ENCODE results near the gene SERGEF.
A peak's percentile ranks its signal among the peaks of the same experiment; 100 is the strongest.

SERGEF gene

GRCh38 chr11:17931595-17931994 is 81.3 kb downstream of the SERGEF start:
- Histone ChIP-seq H3K9me3 (ENCODE audit: severe bottlenecking) (no peaks in the 10 kb centered on the region), H3K4me3 (ENCODE audit: low read depth, low read length) (no peak overlapping the region), H3K27me3 (ENCODE audit: insufficient read depth, low read depth, severe bottlenecking) (no peaks in the 10 kb centered on the region), H3K36me3 (peaks cover 9% of the 10 kb centered on the region; the same call in 1 of the 2 replicates), H3K27ac (no peak overlapping the region)
- DNase-seq, result no peak
- no peak for TF ChIP-seq CTCF (IDR thresholded peaks at IDR 0.05; ENCODE audit: low read depth, low read length)

- peak; percentile 35 for TF ChIP-seq CTCF (IDR thresholded peaks at IDR 0.05; ENCODE audit: low read depth, low read length)
- no peak for DNase-seq
- H3K36me3 ChIP-seq, result peaks cover 14% of the 10 kb centered on the region
- H3K27ac ChIP-seq, result no peak overlapping the region
- H3K27me3 ChIP-seq (ENCODE audit: insufficient read depth, low read depth, severe bottlenecking), result no peaks in the 10 kb centered on the region
- H3K9me3 ChIP-seq (ENCODE audit: severe bottlenecking), result no peaks in the 10 kb centered on the region
- H3K4me3 ChIP-seq (ENCODE audit: low read depth, low read length), result no peak overlapping the region
Measured at GRCh38 chr11:17930544-17931125, 82.2 kb downstream of the SERGEF start.

GRCh38 chr11:17929171-17929570 is 83.7 kb downstream of the SERGEF start:
- H3K9me3 ChIP-seq (ENCODE audit: severe bottlenecking), result no peaks in the 10 kb centered on the region
- no peak overlapping the region for H3K4me3 ChIP-seq (ENCODE audit: low read depth, low read length)
- no peaks in the 10 kb centered on the region for H3K27me3 ChIP-seq (ENCODE audit: insufficient read depth, low read depth, severe bottlenecking)
- H3K27ac ChIP-seq, result no peak overlapping the region
- TF ChIP-seq CTCF (IDR thresholded peaks at IDR 0.05; ENCODE audit: low read depth, low read length), result no peak
- peaks cover 11% of the 10 kb centered on the region for H3K36me3 ChIP-seq
- DNase-seq, result no peak

- H3K27ac ChIP-seq, result no peak overlapping the region
- no peaks in the 10 kb centered on the region for H3K9me3 ChIP-seq (ENCODE audit: severe bottlenecking)
- H3K36me3 ChIP-seq, result peaks cover 19% of the 10 kb centered on the region
- H3K27me3 ChIP-seq (ENCODE audit: insufficient read depth, low read depth, severe bottlenecking), result no peaks in the 10 kb centered on the region
- TF ChIP-seq CTCF (IDR thresholded peaks at IDR 0.05; ENCODE audit: low read depth, low read length), result no peak
- no peak overlapping the region for H3K4me3 ChIP-seq (ENCODE audit: low read depth, low read length)
- DNase-seq, result no peak
Measured at GRCh38 chr11:17927681-17928343, 85.0 kb downstream of the SERGEF start.

- TF ChIP-seq CTCF (IDR thresholded peaks at IDR 0.05; ENCODE audit: low read depth, low read length), result no peak
- no peak overlapping the region for H3K4me3 ChIP-seq (ENCODE audit: low read depth, low read length)
Measured at GRCh38 chr11:17927041-17927440, 85.8 kb downstream of the SERGEF start.

More at GRCh38 chr11:17927041-17927440, 85.8 kb downstream of the SERGEF start:
- DNase-seq, result no peak
- H3K9me3 ChIP-seq (ENCODE audit: severe bottlenecking), result no peaks in the 10 kb centered on the region
- H3K36me3 ChIP-seq, result peaks cover 26% of the 10 kb centered on the region
- no peak overlapping the region for H3K27ac ChIP-seq
- H3K27me3 ChIP-seq (ENCODE audit: insufficient read depth, low read depth, severe bottlenecking), result no peaks in the 10 kb centered on the region

Measured in WERI-Rb-1 (cell line).